ENCODE results near the gene IL22.

The IL22 gene, protein sequence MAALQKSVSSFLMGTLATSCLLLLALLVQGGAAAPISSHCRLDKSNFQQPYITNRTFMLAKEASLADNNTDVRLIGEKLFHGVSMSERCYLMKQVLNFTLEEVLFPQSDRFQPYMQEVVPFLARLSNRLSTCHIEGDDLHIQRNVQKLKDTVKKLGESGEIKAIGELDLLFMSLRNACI

DNA sequence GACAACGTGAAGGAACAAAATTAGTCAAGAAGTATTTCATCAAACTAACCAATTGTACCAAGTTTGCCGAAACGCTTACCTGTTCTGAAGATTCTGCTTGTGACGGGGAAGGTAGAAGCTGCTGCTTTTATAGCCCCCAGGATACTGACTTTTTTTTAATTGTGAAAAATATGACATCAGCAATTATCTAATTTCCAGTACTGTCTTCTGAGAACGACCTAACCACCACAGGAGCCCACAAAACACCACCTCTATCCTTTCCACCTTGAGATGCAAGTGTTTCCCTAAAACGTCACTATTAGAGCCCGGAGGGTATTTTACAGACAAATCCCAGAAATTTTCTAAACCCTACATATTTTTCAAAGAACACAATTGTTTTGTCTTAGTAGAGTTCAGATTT, at the start of gene IL22:
TSS of gene IL22 (minus strand) at position 101 of the 400 bp plus-strand sequence. CDS start 156 bp downstream, outside the sequence.
- TF ChIP-seq, protein P1, sequence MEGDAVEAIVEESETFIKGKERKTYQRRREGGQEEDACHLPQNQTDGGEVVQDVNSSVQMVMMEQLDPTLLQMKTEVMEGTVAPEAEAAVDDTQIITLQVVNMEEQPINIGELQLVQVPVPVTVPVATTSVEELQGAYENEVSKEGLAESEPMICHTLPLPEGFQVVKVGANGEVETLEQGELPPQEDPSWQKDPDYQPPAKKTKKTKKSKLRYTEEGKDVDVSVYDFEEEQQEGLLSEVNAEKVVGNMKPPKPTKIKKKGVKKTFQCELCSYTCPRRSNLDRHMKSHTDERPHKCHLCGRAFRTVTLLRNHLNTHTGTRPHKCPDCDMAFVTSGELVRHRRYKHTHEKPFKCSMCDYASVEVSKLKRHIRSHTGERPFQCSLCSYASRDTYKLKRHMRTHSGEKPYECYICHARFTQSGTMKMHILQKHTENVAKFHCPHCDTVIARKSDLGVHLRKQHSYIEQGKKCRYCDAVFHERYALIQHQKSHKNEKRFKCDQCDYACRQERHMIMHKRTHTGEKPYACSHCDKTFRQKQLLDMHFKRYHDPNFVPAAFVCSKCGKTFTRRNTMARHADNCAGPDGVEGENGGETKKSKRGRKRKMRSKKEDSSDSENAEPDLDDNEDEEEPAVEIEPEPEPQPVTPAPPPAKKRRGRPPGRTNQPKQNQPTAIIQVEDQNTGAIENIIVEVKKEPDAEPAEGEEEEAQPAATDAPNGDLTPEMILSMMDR (conservative IDR thresholded peaks at IDR 0.05; ENCODE audit: low read depth, low read length): no peak
- no peak for DNase-seq (ENCODE audit: low read depth)
- no peak within 1 kb of the TSS for H3K4me3 ChIP-seq (ENCODE audit: low read length)

DNA sequence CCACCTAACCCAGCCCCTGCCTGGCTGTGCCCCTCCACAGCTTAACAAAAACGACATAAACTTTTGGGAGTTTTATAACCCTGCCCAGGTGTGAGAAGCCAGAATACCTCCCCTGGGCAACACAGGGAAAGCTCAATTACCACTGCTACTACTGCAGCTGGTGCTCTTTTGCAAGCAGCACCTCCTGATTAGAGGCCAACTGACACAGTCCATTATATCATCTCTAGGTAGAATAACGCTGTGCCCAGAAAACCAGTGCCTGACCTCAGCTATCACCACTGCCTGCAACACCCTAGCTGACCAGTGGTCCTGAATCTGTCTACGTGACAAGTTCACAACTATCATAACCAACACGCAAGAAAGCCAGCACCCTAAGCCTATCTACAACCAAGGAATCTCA, 44.5 kb upstream of the IL22 start:
- no peak overlapping the region for H3K4me3 ChIP-seq (ENCODE audit: low read length)
- TF ChIP-seq, protein P1 (conservative IDR thresholded peaks at IDR 0.05; ENCODE audit: low read depth, low read length): no peak
- DNase-seq (ENCODE audit: low read depth): no peak

DNA sequence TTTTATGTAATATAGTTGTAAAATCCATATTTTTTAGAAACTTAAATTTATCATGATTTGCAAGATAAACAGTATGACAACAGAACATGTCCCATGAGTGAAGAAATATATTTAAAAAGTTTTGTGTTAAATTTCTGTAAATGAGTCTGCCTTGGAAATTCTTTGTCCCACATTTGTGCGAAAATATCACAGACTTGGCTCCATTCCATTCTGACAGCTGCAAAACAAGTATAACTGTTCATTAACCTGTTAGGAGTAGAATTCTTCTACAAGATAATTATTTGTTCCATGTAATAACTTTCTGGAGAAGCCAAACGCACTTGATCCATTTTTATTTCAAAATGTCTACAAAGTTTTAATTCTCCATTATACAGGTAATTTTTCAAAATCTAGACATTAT, 40.8 kb upstream of the IL22 start:
- H3K4me3 ChIP-seq (ENCODE audit: low read length): no peak overlapping the region
- no peak for DNase-seq (ENCODE audit: low read depth)
- TF ChIP-seq, protein P1 (conservative IDR thresholded peaks at IDR 0.05; ENCODE audit: low read depth, low read length): no peak

DNA sequence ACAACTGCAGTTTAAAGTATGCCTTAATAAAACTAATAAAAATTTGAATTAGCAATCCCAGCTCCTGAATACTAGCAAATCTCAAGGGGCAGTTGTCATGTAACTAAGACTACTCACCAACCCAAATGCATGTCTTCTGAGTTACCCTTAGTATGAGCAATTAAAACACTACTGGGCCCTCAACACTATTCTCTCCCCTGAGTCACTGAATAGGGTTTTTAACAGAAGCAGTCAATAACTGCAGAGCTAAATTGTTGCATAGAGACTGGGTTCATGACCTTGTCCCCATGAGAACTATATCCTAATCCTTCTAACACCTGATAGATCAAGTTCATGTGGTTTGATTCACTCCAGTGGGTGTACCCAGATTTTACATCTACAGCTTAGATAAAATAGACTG, 39.9 kb upstream of the IL22 start:
- H3K4me3 ChIP-seq (ENCODE audit: low read length): no peak overlapping the region
- DNase-seq (ENCODE audit: low read depth): no peak
- TF ChIP-seq, protein P1 (conservative IDR thresholded peaks at IDR 0.05; ENCODE audit: low read depth, low read length): no peak

DNA sequence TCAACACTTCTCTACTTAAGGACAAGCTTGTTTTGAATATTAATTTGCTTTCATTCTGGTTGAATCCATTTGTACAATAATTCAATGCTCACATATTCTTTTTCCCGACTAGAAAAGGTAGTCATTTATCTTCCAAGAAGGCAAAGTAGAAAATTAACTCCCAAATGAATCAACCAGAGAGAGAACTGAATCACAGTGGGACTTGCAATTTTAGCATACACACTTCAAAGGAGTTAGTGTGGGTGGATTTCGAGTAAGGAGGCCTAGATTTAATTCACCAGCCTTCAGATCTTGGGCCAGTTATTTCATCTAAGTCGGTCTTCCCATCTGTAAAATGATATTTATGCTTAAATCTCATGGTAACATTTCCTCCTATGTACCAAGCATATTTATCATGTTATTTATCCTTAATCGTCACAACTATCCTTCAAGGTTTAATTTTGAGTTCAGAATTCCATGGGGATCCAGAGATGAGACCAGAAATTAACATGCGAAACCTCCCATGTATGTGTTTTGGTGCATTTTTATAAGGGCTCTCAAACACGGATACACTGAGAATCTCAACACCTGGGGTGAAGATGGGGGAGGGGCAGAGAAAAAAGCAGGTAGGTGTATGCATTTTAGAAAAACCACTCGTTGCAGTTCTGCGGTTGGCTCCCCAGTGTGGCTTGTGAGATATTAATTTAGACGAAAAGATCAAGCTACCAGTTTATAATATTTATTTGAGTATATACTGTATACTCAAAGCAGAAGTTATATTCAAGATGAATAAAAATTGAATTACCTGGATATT, 38.9 kb upstream of the IL22 start:
- no peak for DNase-seq (ENCODE audit: low read depth)
- TF ChIP-seq, protein P1 (conservative IDR thresholded peaks at IDR 0.05; ENCODE audit: low read depth, low read length): no peak
- H3K4me3 ChIP-seq (ENCODE audit: low read length): no peak overlapping the region

DNA sequence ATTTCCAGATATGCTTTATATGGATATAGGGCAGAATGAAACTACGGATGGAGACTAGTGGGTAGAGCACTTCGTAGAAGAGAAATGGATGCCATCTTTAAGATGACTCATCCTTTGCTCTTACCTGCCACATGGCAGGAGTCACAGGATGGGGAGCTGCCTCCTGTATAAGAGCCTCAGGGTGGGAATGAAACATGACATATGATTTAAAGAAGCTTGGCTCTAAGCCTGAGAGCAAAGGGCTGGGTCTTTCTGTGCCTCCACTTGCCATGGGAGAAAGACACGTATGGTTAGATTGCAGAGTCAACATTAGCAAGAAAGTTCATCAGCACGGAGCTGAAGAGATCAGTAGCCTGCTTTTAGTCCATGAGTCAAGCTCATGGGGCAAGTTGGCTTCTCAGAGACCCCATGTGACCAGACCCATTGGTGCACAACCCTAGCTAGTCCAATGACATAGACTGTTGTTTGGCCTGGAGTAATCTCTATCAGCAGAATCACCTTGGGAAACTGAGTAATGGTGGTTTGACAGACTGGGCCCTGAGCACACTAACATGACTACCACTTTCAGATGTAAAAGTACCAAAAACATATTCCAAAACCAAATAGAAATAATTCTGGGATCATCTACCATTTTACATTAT, 38.1 kb upstream of the IL22 start:
- no peak overlapping the region for H3K4me3 ChIP-seq (ENCODE audit: low read length)
- TF ChIP-seq, protein P1 (conservative IDR thresholded peaks at IDR 0.05; ENCODE audit: low read depth, low read length): no peak
- DNase-seq (ENCODE audit: low read depth): no peak
